GM19452 (cell line): ENCODE results near the gene TSHZ3.

Source experiments
- ATAC-seq: cut with Tn5 transposase; IDR thresholded peaks from one replicate; pipeline ENCODE4 v1.9.1; 2021; ENCODE audit not compliant: unreplicated experiment

TSHZ3 gene

DNA sequence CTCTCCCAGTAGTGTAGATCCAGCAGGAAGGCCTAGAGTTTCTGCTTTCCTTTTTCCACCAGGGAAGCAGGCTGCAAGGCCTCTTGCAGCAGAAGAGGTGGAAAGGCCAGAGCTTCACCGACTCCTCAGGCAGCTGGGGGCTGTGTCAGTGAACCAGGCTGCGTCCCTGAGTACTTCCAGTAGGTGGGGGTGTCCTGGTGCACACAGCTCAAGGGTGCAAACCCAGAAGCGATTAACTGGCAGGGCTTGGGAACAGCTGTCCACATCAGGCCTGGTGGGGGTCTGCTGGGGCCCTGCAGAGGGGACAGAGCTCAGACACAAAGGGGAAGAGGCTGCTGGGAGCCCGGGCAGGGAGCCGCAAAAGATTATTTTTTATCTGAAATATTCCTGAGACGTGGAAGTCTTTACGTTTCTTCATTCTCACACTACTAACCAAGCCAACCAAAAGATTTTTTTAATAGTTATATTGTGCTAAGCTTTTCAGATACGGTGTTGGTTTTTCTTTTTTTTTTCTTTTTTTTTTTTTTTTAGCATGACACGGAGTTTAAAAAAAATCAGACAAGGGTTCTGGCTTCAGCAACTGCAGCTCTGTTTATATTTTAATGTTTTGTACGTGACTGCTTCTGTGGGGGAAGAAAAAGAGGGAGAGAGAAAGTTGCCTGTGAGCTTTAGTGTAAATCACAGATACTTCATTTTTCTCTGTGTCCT is 11.0 kb downstream of the TSHZ3 start:
- no peak for ATAC-seq

DNA sequence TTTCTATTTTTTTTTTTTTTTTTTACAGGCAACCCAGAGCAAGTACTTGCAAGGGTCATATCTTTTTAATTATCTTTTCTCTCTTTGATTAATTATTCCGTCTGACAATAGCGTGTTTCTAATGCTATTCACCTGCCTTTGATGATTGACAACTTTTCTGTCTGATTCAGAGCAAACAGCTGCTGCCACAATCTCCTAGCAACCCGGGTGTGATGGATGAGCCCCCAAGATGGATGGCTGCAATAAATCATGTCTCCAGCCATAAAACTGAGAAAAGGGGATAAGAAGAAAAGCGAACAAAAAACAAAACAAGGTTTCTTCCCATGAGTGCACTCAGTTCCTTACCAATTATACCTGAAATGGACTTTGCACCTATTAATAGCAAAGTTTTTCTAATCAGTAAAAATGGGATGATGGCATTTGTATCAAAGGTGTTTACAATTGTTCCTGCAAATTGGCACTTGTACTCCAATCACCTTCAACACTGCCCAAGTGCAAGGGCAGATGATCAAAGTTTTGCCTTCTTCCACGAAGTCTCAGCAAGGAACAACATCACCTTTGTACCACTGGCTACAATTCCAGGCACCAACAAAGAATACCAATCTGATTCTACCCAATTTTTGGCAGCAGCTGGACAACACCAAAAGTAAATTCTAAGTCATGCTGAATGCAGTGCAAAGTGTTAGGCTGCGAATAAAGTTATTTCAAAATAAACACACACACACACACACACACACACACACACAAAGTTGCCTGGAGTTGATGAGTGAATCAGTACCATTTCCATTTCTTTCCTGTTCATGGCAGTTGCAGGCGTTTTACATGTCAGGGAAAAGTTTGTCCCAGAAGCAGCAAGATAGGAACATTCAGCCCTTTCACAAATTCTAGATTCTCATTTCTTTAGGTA is 12.0 kb downstream of the TSHZ3 start:
- no peak for ATAC-seq

- ATAC-seq, result no peak
Observed at GRCh38 chr19:31335716-31336115, 13.5 kb downstream of the TSHZ3 start.

GRCh38 chr19:31334849-31335624 is 14.2 kb downstream of the TSHZ3 start:
- no peak for ATAC-seq

- no peak for ATAC-seq
Observed at GRCh38 chr19:31334101-31334848, 15.0 kb downstream of the TSHZ3 start.

- ATAC-seq, result no peak
Observed at GRCh38 chr19:31332096-31332495, 17.1 kb downstream of the TSHZ3 start.

- no peak for ATAC-seq
Observed at GRCh38 chr19:31331536-31331935, 17.7 kb downstream of the TSHZ3 start.

GRCh38 chr19:31330761-31331160 is 18.5 kb downstream of the TSHZ3 start:
- ATAC-seq, result no peak

DNA sequence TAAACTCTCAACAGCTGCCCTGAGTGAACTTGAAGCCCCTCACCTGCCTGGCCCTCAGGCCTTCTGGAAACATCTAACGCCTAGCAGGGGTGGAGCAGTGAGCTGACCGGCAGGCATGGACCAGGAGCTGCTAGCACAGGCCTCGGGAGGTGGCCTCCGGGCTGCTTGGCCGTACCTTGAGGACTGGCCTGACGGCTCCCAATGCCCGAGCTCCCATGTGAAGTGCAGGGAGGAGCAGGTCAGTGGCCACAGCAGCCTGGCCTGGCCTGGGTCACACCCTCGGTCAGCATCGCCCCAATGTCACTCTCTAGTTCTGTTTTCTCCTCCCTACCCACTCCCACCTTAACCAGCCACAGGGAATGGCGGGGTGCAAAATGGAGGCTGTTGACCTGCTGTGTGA is 19.0 kb downstream of the TSHZ3 start:
- no peak for ATAC-seq

DNA sequence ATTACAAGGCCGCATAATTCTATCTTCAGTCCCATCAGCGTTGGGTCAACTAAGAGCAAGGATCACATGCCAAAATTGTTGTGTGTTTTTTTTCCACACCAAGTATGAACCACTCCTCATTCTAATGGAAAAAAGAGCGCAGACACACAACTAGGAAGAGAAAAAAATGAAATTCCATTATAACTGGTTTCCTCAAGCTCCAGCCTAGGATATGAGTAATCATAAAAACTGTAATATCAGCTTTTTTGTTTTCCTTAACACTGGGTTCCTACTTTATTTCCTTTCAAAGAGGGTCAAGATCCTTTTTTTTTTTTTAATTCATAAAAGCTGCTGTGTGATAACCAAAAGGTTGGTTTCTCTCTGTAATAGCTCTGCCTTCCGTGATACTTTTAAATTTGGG is 19.4 kb downstream of the TSHZ3 start:
- ATAC-seq, result no peak

- no peak for ATAC-seq
Observed at GRCh38 chr19:31328238-31328637, 21.0 kb downstream of the TSHZ3 start.

DNA sequence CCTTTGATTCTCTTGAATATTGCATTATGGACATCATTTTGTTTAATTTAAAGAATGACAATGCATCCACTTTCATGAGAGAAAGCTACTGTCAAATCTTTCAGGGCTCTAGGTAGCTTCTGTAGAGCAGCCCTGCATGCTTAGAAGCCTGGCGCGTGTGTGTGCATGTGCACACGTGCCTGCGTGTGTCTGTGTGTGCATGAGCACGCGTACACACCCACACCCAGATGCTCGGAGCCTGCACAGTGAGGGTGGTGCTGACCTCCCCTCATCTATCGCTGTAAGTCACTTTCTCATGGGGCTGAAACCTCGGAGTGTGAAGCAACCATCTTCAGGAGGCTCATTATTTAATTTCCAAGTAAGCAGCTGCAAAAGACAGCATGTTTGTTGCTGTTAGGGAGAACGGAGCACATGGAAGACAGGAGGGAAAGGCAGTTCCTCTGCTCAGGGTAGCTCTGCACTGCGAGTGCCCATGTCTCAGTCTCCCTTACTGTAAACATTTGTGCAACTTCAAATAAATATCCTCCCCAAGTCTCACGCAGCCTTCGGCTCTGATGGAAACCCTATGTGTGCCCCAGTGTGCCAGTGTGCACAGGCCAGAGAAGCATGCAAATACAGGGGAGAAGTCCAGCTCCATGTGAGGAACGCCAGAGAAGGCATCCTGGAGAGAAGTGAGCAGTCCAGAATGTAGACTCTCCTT is 22.8 kb downstream of the TSHZ3 start:
- ATAC-seq, result no peak

DNA sequence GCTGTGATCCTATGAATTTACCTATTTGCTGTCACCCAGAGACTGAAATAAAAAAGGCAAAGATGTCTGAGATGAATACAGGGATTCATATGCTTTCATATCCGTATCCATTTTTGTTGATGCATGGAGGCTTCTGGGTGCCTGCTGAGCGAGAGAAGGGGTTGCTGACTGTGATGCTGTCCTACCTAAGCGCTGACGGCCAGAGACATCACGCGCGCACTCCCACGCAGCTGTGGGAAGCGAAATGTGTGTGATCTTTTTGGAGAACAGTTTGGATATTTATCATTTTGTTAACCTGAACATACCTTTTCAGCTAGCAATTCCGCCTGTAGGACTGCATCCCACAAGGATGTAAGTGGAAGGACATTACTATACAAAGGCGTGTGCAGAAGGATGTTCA is 23.9 kb downstream of the TSHZ3 start:
- no peak for ATAC-seq

DNA sequence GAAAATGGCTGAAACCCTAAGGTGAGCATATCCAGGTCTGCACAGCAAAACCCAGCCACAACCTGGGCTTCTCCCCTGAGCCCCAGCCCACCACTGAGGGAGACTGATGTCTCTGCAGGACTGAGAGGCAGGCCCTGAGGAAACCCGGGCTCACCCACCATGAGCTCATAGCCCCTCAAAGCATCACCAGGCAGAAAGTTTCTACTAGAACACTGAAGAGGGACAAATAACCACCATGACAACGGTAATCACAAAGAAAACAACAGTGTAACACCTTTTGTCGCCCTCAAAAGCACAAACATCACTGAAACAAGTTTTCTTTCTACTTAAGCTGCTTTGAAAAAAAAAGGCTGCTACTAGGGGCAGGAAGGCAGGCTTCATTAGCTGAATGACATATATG is 29.8 kb downstream of the TSHZ3 start:
- ATAC-seq, result no peak

DNA sequence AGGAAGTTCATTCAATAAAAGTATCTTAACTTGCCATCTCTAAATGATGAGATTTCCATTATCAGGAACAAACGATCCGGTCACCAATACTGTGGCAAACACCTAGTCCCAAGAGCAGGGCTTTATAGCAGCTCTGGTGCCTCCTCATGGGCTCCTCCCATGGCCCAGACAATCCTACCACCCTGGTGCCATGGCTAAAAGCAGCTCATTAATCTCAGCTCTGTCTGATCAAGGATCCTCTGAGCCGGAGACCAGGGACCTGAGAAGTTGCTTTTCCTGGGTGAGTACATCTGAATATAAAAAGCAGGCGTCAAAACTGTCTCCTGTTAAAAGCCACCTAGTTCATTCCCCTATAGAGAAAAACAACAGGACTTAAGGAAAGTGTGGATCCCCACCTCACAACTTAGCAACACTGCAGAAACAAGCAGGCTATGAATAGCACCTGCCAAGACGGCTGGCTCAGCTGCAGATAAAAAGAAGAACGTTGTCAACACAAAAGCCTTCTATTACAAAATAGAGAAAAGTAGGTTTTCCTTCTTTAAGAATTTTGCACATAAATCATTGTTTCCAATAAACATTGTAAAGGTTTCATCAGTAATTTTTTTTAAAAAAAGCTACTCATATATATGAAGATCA is 30.3 kb downstream of the TSHZ3 start:
- no peak for ATAC-seq

GRCh38 chr19:31317570-31317969 is 31.7 kb downstream of the TSHZ3 start:
- ATAC-seq, result no peak

DNA sequence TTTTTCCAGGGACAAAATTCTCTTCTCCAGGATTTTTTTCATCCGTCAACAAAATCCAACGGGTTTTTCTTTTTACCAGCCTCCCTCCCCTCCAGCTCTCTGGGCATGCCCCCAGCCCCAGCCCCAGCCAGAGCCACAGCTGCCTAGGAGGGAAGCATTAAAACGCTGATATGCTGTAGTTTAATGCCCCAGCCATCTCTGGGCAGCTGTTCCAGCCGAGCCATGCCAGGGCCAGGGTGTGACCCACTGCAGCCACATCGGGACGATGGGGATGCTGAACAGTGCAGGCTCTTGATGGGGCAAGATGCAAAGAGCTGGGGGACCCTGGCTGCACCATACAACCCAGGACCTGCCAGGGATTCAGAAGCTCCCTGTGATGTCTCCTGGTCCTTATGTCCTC is 32.1 kb downstream of the TSHZ3 start:
- no peak for ATAC-seq

- no peak for ATAC-seq
Observed at GRCh38 chr19:31316201-31316951, 32.9 kb downstream of the TSHZ3 start.

DNA sequence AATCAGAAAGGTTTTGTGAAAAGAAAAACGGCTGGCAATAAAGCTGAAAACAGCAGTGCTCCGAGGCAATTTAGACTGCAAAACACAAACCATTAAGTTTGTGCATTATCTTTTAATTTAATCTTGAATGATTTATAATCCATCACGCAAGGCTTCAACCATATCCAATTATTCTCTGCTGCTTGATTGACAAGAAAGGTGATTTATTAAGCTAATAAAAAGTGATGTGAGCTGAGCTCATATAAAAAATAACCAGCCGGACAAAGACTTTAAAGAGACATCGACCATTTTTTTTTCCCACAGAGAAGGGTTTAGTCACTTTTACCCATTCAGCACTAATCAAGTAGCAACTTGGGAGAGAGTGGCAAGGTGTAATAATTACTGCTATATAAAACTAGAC is 33.6 kb downstream of the TSHZ3 start:
- ATAC-seq, result no peak
